Measurements from ENCODE around the gene C1QL2. TPM values are rescaled to one million over a fixed set of nuclear protein-coding genes. Genes with fewer than 3 reads are reported as not detected.

C1QL2 gene
- total RNA-seq, 1 donor from 2014 or later, result not detected

DNA sequence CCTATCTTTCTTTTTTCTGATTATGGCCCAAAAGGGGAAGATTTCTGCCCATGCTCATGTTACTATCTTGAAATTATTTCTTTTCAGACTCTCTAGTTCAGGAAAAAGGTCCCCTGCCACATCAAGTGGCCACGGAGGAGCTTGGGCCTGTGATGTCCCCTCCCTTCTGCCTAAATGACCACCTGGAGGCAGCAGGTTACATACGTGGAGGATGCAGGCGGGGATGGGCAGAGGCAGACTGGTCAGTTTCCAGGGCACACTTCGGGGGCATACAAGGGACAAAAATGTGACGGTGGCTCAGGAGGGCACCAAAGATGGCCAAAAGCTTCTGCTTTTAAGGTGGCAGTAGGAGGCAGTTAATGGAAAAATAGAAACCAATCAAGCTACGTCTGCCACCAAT, 34.3 kb upstream of the C1QL2 start:
- Mint-ChIP-seq H3K9me3 (no peaks in the 10 kb centered on the region), H3K4me3 (no peak overlapping the region), H3K27me3 (peaks cover 1% of the 10 kb centered on the region), H3K36me3 (ENCODE audit: low read depth) (no peaks in the 10 kb centered on the region), H3K4me1 (no peaks in the 10 kb centered on the region), H3K27ac (no peak overlapping the region)
- no peak for DNase-seq
- intact Hi-C loops (cut with micrococcal nuclease), result no loop called here

GRCh38 chr2:119190321-119191111, 32.0 kb upstream of the C1QL2 start:
- no peaks in the 10 kb centered on the region for H3K36me3 Mint-ChIP-seq (ENCODE audit: low read depth)
- no peak for DNase-seq
- H3K9me3 Mint-ChIP-seq, result no peaks in the 10 kb centered on the region
- H3K27me3 Mint-ChIP-seq, result peaks cover 1% of the 10 kb centered on the region
- H3K27ac Mint-ChIP-seq, result no peak overlapping the region
- no peaks in the 10 kb centered on the region for H3K4me1 Mint-ChIP-seq
- no peak overlapping the region for H3K4me3 Mint-ChIP-seq
- intact Hi-C loops (cut with micrococcal nuclease), result no loop called here

DNA sequence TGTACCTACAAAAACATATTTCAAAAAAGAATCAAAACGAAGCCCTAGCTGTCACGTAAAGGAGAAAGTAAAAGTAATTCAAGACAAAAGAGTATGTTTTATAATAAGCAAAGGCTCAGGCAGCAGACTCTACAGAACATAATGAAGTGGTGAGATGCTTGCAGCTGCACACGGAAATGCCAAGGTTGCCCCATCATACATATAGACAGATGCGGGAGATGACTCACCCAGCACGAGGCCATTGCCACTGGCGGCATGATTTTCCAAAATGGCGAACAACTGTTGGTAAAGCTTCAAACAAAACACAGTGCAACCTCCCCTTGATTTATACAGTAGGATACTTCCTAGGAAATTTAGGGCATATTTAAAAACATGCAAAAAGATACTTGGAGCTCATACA, 26.0 kb upstream of the C1QL2 start:
- intact Hi-C loops (cut with micrococcal nuclease), result no loop called here
- peaks cover 2% of the 10 kb centered on the region for H3K27me3 Mint-ChIP-seq

DNA sequence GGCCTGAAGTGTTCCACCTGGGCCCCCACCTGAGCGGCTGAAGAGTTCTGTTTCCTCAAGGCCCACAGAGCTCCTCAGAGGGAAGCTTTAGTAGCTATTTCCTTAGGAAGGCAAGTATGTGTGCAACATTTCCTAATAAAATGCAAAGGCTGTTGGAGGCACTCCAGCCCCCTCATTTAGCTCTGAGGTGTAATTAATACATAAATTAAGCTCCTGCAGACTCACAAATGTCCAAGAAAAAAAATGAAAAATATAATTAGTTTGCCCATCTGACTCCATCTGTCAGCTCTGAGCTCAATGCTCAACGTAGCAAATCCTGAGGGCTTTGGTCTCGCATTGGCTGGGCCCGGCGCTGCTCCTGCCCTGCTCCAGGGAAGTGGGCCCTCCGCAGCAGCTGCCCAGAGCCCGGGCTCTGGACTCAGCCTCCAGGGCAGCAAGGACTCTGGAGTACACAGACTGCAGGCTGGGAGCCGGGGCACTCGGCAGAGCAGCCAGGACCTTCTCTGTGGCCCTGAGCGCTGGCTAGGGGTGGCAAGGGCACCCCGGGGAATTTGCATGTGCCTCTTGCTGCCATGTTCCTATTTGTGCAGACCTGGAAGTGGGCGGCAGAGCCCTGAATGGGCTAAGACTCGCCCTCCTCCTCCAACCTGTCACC, 23.4 kb upstream of the C1QL2 start:
- Mint-ChIP-seq H3K9me3 (no peaks in the 10 kb centered on the region), H3K36me3 (ENCODE audit: low read depth) (no peaks in the 10 kb centered on the region), H3K4me3 (no peak overlapping the region), H3K27ac (no peak overlapping the region), H3K4me1 (no peaks in the 10 kb centered on the region), H3K27me3 (peaks cover 2% of the 10 kb centered on the region)
- intact Hi-C loops (cut with micrococcal nuclease), result no loop called here
- DNase-seq, result no peak

More for the DNA sequence above, 26.0 kb upstream of the C1QL2 start:
- DNase-seq, result no peak
- Mint-ChIP-seq H3K36me3 (ENCODE audit: low read depth) (no peaks in the 10 kb centered on the region), H3K9me3 (no peaks in the 10 kb centered on the region), H3K27ac (no peak overlapping the region), H3K4me3 (no peak overlapping the region), H3K4me1 (no peaks in the 10 kb centered on the region)

GRCh38 chr2:119181391-119181790, 22.8 kb upstream of the C1QL2 start:
- peaks cover 2% of the 10 kb centered on the region for H3K27me3 Mint-ChIP-seq
- DNase-seq, result no peak
- H3K9me3 Mint-ChIP-seq, result no peaks in the 10 kb centered on the region
- no peaks in the 10 kb centered on the region for H3K4me1 Mint-ChIP-seq
- intact Hi-C loops (cut with micrococcal nuclease), result no loop called here
- H3K27ac Mint-ChIP-seq, result no peak overlapping the region
- no peak overlapping the region for H3K4me3 Mint-ChIP-seq
- H3K36me3 Mint-ChIP-seq (ENCODE audit: low read depth), result no peaks in the 10 kb centered on the region

GRCh38 chr2:119180892-119181291, 22.3 kb upstream of the C1QL2 start:
- no peaks in the 10 kb centered on the region for H3K4me1 Mint-ChIP-seq
- no peak for DNase-seq
- no peak overlapping the region for H3K4me3 Mint-ChIP-seq
- no peak overlapping the region for H3K27ac Mint-ChIP-seq
- H3K27me3 Mint-ChIP-seq, result peaks cover 2% of the 10 kb centered on the region
- H3K36me3 Mint-ChIP-seq (ENCODE audit: low read depth), result no peaks in the 10 kb centered on the region
- intact Hi-C loops (cut with micrococcal nuclease), result no loop called here
- no peaks in the 10 kb centered on the region for H3K9me3 Mint-ChIP-seq

DNA sequence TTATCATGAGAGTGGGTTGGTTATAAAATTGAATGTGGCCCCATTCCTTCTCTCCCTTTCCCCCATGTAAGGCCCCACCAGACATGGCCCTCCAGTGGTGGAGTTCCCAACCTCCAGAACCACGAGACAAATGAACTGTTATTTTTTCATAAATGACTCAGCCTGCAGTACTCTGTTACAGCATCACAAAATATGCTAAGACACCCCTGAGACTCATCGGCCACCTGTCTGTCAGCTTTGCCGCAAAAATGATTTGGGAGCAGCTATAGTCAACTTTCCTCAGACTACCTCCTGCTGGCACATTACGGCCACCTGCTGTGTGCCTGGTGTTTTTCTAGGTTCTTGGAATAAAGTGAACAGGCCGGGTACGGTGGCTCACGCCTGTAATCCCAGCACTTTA, 21.4 kb upstream of the C1QL2 start:
- no peaks in the 10 kb centered on the region for H3K36me3 Mint-ChIP-seq (ENCODE audit: low read depth)
- intact Hi-C loops (cut with micrococcal nuclease), result no loop called here
- H3K4me1 Mint-ChIP-seq, result no peaks in the 10 kb centered on the region
- H3K27me3 Mint-ChIP-seq, result peaks cover 2% of the 10 kb centered on the region
- no peak overlapping the region for H3K27ac Mint-ChIP-seq
- no peak for DNase-seq
- no peak overlapping the region for H3K4me3 Mint-ChIP-seq
- no peaks in the 10 kb centered on the region for H3K9me3 Mint-ChIP-seq

GRCh38 chr2:119179202-119179601, 20.7 kb upstream of the C1QL2 start:
- intact Hi-C loops (cut with micrococcal nuclease), result no loop called here

GRCh38 chr2:119178776-119179175, 20.2 kb upstream of the C1QL2 start:
- Mint-ChIP-seq H3K9me3 (no peaks in the 10 kb centered on the region), H3K27me3 (no peaks in the 10 kb centered on the region), H3K4me3 (no peak overlapping the region), H3K27ac (no peak overlapping the region), H3K4me1 (no peaks in the 10 kb centered on the region), H3K36me3 (ENCODE audit: low read depth) (no peaks in the 10 kb centered on the region)
- no peak for DNase-seq
- intact Hi-C loops (cut with micrococcal nuclease), result no loop called here

More at GRCh38 chr2:119179202-119179601, 20.7 kb upstream of the C1QL2 start:
- H3K27ac Mint-ChIP-seq, result no peak overlapping the region
- H3K4me1 Mint-ChIP-seq, result no peaks in the 10 kb centered on the region
- no peaks in the 10 kb centered on the region for H3K36me3 Mint-ChIP-seq (ENCODE audit: low read depth)
- no peak overlapping the region for H3K4me3 Mint-ChIP-seq
- no peaks in the 10 kb centered on the region for H3K27me3 Mint-ChIP-seq
- no peak for DNase-seq
- no peaks in the 10 kb centered on the region for H3K9me3 Mint-ChIP-seq

DNA sequence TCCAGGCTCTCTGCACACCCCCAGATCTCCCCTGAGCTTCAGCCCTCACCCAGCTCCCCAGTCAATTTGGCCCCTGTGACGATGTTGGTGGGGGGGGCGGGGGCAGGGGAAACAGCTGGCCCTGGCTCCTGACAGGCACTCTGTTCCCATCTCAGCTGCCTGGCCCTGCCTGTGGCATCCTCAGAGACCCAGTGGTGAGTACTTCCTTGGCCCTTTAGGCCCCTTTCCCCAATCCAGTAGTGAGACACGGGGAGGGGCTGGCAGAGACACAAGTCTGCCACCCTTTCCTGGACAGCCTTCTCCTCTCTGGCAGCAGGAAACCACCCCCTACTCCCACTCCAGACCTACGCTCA, 19.3 kb upstream of the C1QL2 start:
- intact Hi-C loops (cut with micrococcal nuclease), result no loop called here
- no peak overlapping the region for H3K27ac Mint-ChIP-seq
- H3K4me3 Mint-ChIP-seq, result no peak overlapping the region
- no peak for DNase-seq
- H3K36me3 Mint-ChIP-seq (ENCODE audit: low read depth), result no peaks in the 10 kb centered on the region
- no peaks in the 10 kb centered on the region for H3K9me3 Mint-ChIP-seq
- H3K4me1 Mint-ChIP-seq, result no peaks in the 10 kb centered on the region
- no peaks in the 10 kb centered on the region for H3K27me3 Mint-ChIP-seq

- intact Hi-C loops (cut with micrococcal nuclease), result no loop called here
Measured at GRCh38 chr2:119177171-119177837, 18.8 kb upstream of the C1QL2 start.

DNA sequence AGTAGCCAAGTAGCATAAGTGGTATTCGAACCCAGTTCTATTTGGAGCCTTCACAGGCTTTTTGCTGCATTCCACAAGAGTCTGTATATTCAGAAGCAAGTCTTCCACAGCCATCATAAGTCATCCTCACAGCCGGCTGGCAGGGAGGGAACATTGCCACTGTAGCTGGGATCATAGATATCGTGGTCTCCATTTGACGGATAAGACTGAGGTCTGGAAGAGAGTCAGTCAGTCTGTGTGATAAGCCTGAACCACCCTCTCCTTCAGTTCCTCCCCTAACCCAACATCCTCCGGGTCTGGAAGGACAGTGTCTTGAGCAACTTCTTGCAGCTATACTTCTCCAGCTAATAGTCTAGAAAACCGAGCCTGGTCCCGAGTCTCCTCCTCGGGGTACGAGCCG, 17.0 kb upstream of the C1QL2 start:
- H3K27ac Mint-ChIP-seq, result no peak overlapping the region
- no peaks in the 10 kb centered on the region for H3K36me3 Mint-ChIP-seq (ENCODE audit: low read depth)
- no peaks in the 10 kb centered on the region for H3K27me3 Mint-ChIP-seq
- intact Hi-C loops (cut with micrococcal nuclease), result loop anchor here (2.0 kb wide), 1 partner anchor 953 kb away; no protein-coding TSS in a partner anchor
- DNase-seq, result no peak
- no peak overlapping the region for H3K4me3 Mint-ChIP-seq
- no peaks in the 10 kb centered on the region for H3K4me1 Mint-ChIP-seq
- no peaks in the 10 kb centered on the region for H3K9me3 Mint-ChIP-seq

More at GRCh38 chr2:119177171-119177837, 18.8 kb upstream of the C1QL2 start:
- H3K36me3 Mint-ChIP-seq (ENCODE audit: low read depth), result no peaks in the 10 kb centered on the region
- H3K4me1 Mint-ChIP-seq, result no peaks in the 10 kb centered on the region
- no peak for DNase-seq
- H3K4me3 Mint-ChIP-seq, result no peak overlapping the region
- no peak overlapping the region for H3K27ac Mint-ChIP-seq
- H3K9me3 Mint-ChIP-seq, result no peaks in the 10 kb centered on the region
- no peaks in the 10 kb centered on the region for H3K27me3 Mint-ChIP-seq

GRCh38 chr2:119174993-119175347, 16.4 kb upstream of the C1QL2 start:
- H3K4me1 Mint-ChIP-seq, result no peaks in the 10 kb centered on the region
- H3K4me3 Mint-ChIP-seq, result no peak overlapping the region
- DNase-seq, result no peak
- no peaks in the 10 kb centered on the region for H3K36me3 Mint-ChIP-seq (ENCODE audit: low read depth)
- no peak overlapping the region for H3K27ac Mint-ChIP-seq
- H3K9me3 Mint-ChIP-seq, result no peaks in the 10 kb centered on the region
- no peaks in the 10 kb centered on the region for H3K27me3 Mint-ChIP-seq
- intact Hi-C loops (cut with micrococcal nuclease), result loop anchor here (1.0 to 2.0 kb wide), 2 partner anchors 294 to 952 kb away; no protein-coding TSS in a partner anchor

Data from activated CD4-positive, alpha-beta T cell treated with anti-CD3 and anti-CD28 coated beads, Interleukin-2, amount 10 ng/mL, durations not matched to agents 24 days and 14 days (primary cell).